Muscle of arm (tissue), 14 donors: ENCODE measurements around the gene ZNF280B. TPM values are rescaled to one million over a fixed set of nuclear protein-coding genes. Genes with fewer than 3 reads are reported as not detected.

Experiments used
- DNase-seq: peaks from one replicate; pipeline ENCODE4 v3.0.0-alpha.2; 2013
- long read RNA-seq, 11 donors: transcript quantifications; one replicate each; lab custom pipeline, GENCODE V29; 2026
- polyA plus RNA-seq, 12 donors: library from polyadenylated mRNA; unstranded; fragments of 120-200 nt; gene quantifications; one replicate each; pipeline ENCODE4 v1.2.1, GENCODE V29; 2013; ENCODE audit not compliant: insufficient read length in 12 of 12

The ZNF280B gene
- 1 to 10 TPM in 11 of 12 donors, not detected in 1; 3.2 to 8.6 (median 5.6) TPM for polyA plus RNA-seq
- long read RNA-seq, donor 1, result 0 reads
- long read RNA-seq, donor 2, full-length matches to known transcripts, result 3 of 3 reads
- long read RNA-seq, donor 2, partial matches to known transcripts, result 0 of 3 reads
- long read RNA-seq, donor 2, other reads (novel, unspliced or antisense), result 0 of 3 reads
- long read RNA-seq, donor 3, full-length matches to known transcripts, result 1 of 1 reads
- long read RNA-seq, donor 3, partial matches to known transcripts, result 0 of 1 reads
- long read RNA-seq, donor 3, other reads (novel, unspliced or antisense), result 0 of 1 reads
- long read RNA-seq, donor 4, full-length matches to known transcripts, result 1 of 1 reads
- long read RNA-seq, donor 4, partial matches to known transcripts, result 0 of 1 reads
- long read RNA-seq, donor 4, other reads (novel, unspliced or antisense), result 0 of 1 reads
- long read RNA-seq, donor 5, full-length matches to known transcripts, result 1 of 1 reads
- long read RNA-seq, donor 5, partial matches to known transcripts, result 0 of 1 reads
- long read RNA-seq, donor 5, other reads (novel, unspliced or antisense), result 0 of 1 reads
- long read RNA-seq, donor 6, result 0 reads
- long read RNA-seq, donor 7, full-length matches to known transcripts, result 2 of 2 reads
- long read RNA-seq, donor 7, partial matches to known transcripts, result 0 of 2 reads
- long read RNA-seq, donor 7, other reads (novel, unspliced or antisense), result 0 of 2 reads
- long read RNA-seq, donor 8, partial matches to known transcripts, result 0 of 1 reads
- long read RNA-seq, donor 8, other reads (novel, unspliced or antisense), result 0 of 1 reads
- long read RNA-seq, donor 9, full-length matches to known transcripts, result 1 of 1 reads
- long read RNA-seq, donor 9, partial matches to known transcripts, result 0 of 1 reads
- long read RNA-seq, donor 9, other reads (novel, unspliced or antisense), result 0 of 1 reads
- long read RNA-seq, donor 10, partial matches to known transcripts, result 0 of 1 reads
- long read RNA-seq, donor 10, other reads (novel, unspliced or antisense), result 0 of 1 reads
- long read RNA-seq, donor 11, partial matches to known transcripts, result 0 of 1 reads
- long read RNA-seq, donor 11, other reads (novel, unspliced or antisense), result 0 of 1 reads

- DNase-seq, result peak; percentile 72
These were observed at the start of gene ZNF280B for GRCh38 chr22:22508274-22509176. Gene ZNF280B (minus strand): TSS chr22:22508742. CDS start chr22:22489398, 19,344 bp downstream.

- DNase-seq, result no peak
These were observed 48.7 kb upstream of the ZNF280B start for GRCh38 chr22:22556995-22557925.

GRCh38 chr22:22556578-22556977, 48.0 kb upstream of the ZNF280B start:
- no peak for DNase-seq

DNA sequence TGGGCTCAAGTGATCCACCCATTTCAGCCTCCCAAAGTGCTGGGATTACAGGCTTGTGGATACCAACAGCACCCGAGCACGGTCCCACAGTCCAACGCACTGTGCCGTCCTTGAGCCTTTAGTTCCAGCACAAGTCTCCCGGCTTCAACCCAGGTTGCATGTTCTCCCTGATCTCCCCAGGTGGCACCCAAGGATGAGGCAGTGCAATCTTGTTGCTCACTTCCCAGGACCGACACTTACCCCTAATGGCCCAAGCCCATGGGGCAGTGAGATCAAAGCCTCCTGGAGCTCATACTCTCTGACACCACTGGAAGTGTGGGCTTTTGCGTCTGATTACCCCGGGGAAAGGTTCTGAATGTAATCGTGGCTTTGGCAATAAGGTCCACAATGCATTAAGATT, 47.1 kb upstream of the ZNF280B start:
- no peak for DNase-seq

GRCh38 chr22:22554587-22555284, 46.2 kb upstream of the ZNF280B start:
- no peak for DNase-seq

GRCh38 chr22:22553735-22554586, 45.4 kb upstream of the ZNF280B start:
- DNase-seq, result no peak

DNA sequence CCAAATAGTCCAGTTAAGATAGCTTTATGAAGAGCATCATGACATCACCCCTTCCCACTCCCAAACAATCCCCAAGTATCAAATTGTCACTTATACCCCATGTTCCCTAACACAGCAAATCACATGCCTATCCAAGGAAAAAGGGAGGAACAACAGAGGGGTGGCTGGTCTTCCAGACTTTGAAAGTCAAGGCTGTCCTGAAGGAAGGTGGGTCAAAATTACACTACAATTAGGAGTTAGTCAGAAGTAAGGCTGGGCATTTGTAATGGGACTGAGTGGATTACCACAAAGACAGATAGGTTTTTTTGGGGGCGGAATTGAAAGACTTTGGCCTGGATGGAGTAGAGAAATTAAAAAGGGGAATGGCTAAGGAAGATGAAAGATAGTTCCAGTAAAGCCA, 44.6 kb upstream of the ZNF280B start:
- no peak for DNase-seq

- no peak for DNase-seq
These were observed 44.1 kb upstream of the ZNF280B start for GRCh38 chr22:22552630-22553029.

DNA sequence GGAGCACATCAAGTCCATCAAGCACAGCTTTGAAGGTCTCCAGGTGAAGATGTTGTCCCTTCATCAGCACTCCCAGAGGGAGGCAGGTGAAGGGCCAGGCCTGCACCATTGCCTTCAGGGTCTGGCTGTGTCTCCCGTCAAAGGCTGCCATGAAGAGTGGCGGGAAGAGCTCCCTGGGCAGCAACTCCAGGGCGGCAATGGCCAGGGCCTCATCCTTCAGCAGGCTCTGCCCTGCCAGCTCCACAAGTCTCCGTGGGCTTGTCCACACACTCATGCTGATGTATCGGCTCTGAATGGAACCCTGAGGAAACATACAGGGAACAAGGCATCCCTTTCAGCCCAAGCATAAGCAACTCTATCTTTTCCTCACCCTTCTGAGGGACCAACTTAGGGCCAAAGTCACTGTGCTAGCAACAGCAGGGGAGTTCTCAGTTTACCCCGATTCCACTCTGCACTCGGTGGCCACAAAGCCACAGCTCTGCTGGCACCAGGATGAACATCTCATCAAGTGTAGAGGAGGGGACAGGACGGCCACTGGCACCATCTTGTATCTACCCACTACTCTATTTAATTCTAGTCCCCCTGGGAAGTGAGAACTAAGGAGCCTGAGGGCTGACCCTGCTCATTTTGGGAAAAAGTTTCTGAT, 42.4 kb upstream of the ZNF280B start:
- no peak for DNase-seq

DNA sequence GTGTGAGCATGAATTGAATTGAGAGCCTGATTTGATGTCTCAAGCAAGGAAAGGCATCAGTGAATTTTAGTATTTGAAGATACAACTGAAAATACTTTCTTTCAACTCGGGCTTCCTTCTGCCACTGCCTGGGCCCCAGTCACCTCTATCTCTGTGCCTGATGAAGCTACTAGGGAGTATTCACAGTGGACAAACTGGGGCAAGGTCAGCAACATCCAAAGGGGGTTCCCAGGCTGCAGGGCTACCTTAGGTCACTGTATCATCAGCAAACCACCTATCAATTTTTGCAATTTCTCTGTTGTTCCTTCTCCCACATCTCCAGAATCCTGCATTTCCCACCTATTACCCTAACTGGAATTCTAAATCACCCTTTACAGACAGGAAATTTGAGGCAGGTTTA, 40.4 kb upstream of the ZNF280B start:
- no peak for DNase-seq

DNA sequence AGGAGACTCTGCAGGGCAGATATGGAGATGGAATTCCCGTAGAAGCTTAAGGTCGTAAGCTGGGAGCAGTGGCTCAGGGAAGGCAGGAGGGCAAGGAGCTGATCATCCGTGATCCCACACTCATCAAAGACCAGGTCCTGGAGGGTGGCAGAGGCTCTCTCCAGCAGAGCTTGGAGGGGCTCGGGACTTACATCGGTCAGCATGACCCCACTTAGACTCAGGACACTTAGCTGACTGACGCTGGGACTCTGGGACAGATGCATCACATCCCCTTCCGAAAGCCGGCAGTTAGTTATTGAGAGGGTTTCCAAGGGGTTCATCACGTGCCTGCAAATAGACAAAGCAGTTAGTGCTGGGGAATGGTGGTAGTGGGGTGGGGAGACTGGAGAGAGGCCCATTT, 39.8 kb upstream of the ZNF280B start:
- DNase-seq, result no peak

DNA sequence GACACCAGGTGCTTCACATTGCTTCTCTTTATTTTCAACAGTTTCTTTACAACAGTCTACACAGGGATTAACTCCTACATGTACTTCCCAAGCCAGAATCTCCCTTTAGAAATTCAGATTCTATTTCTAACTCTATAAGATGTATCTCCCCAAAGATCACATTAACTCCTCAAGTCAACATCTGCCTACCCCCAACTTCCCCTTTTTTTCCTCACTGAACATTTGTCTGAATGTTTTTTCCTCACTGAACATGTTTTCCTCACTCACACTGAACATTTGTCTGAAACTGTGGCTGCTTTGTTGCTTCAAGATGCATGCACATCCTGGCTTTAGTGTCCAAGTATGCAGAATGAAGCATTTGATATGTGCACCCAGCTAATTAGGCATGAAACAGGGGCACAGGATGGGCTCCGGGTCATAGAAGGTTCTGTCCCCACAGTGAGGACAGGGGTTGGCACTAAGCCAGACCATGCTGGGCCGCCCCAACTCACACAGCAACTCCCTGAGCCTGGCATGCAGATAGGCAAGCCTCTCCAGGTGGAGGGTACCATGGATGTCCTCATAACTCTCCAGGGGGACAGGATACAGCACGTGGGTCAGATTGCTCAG, 39.3 kb upstream of the ZNF280B start:
- DNase-seq, result no peak

DNA sequence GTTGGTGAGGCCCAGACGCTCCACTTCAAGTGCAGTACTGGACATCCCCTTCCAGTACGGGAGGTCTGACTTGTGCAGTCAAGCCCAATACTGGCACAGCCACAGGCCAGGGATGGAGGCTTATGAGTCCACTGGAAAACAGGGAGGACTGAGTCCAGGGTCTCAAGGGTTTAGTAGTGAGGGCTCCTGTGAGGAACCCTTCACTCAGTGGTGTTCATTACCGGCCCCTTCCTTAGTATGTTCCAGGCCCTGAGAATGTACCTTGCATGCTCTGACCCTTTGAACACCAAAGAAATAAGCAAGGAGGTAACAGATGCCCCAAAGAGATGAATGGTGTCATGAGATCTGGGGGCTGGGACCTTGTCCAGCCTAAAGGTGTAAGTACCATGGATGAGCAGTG, 38.7 kb upstream of the ZNF280B start:
- DNase-seq, result no peak

DNA sequence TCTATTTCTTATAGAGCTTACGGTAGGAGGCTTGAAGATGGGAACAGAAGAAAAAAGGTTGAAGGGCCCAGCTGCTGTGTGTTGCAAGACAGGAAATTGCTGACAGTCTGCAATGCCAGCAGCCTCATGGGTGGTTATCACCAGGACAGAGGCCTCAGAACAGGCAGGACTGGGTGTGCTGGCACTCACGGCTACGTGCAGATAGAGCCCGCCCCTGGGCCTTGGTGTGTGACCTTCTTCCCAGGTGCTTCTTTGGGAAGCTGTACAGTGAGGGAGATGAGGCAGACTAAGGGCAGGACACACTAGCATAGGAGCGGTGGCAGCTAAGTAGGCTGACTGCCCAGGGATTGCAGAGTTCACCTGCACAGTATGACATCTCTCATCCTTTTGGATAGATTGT, 37.9 kb upstream of the ZNF280B start:
- no peak for DNase-seq

- no peak for DNase-seq
These were observed 36.5 kb upstream of the ZNF280B start for GRCh38 chr22:22545084-22545483.

DNA sequence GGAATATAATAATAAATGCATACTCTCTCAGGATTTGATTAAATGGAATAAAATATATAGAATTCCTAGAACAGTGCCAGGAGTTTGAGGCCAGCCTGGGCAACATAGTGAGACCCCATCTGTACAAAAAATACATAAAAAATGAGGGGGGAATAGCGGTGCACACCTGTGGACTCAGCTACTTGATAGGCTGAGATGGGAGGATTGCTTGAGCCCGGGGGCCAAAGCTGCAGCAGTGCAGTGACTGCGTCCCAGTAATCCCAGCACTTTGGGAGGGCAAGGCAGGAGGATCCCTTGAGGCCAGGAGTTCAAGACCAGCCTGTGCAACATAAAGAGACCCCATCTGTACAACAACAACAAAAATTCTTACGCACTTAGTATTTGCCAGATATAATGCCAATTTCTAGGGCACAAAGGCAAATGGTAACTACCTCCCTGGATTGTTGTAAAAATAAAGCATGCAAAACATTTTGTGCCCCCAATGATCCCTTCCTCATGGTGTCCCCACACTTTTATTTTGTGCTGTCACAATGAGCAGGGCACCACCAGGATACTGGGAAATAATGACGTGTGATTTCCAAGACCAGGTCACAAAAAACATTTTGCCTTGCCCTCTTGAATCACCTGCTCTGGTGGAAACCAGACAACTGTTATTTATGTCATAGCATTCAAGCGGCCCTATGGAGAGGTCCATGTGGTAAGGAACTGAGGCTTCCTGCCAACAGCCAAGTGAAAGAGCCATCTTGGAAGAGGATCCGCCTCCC, 29.9 kb upstream of the ZNF280B start:
- DNase-seq, result no peak

GRCh38 chr22:22536916-22537315, 28.4 kb upstream of the ZNF280B start:
- no peak for DNase-seq
